ENCODE results near the gene NAPG.
A peak's percentile ranks its signal among the peaks of the same experiment; 100 is the strongest.
"Not testable (repeated sequence)": the region's sequence is repeated elsewhere in the genome, so short reads cannot be mapped to it uniquely, and the experiment has no call there.

NAPG gene

GRCh38 chr18:10515456-10515855, 10.4 kb upstream of the NAPG start:
- DNase-seq, result no peak

DNA sequence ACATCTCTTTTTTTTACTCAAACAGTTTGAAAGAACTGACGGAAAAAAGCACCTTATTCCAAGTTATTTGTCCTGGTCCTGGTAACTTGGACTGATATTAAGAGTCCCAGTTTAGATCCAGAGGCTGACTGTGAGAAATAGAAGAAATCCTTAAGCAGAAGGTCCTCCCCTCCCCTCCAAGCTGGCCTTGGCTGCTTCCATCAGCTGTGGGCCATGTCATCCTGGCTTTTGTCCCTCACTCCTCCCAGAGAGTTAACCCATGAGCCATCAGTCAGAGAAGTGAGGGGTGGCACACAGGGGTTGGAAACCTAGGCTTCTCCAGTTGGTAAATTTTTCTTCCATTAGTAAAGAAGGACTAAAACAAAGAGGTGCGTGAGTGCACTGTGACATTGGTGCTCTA, 9.7 kb upstream of the NAPG start:
- DNase-seq, result no peak

GRCh38 chr18:10518595-10519255, 7.1 kb upstream of the NAPG start:
- no peak for DNase-seq

- no peak for DNase-seq
Measured at GRCh38 chr18:10519366-10519765, 6.5 kb upstream of the NAPG start.

DNA sequence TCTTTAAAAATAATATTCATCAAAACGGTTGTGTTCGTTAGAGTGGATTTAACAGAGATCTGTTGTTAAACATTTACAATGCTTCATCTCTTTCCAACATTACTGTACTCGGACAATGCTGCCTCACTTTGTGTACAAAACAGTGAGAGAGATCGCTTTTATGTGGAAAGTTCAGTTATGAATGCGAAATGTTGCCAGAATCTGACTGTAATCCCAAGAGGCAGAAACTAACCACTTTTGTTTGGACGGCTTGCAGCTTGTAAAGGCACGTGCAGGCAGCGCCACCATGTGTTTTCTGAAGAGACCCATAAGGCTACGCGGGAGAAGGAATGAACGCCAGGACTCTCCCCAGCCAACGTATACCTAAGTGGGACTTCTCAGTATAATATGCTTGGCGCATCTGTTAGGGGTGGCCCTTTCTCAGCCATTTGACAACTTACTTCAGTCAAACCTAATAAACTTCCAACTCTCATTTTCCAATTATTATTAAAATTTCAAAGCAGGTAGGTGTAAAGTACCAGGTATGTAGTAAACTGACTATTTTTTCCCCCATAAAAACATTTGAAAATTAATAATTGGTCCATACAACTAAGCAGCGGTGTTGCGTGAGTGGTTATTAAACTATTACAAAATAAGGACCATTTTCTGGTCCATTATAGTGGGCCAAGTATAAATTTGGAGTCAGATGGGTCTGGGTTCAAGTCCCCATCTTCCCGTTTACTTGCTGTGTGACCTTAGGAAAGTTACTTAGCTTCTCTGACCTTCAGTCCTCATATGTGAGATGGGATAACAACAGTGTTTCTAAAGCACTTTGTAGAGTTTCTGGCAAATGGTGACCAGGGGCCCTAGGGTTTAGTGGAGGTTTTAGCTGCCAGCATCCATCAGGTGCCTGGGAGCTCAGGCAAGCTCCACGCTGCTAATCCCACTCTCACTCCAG, 5.6 kb upstream of the NAPG start:
- peak; percentile 66 for DNase-seq

GRCh38 chr18:10521566-10521965, 4.3 kb upstream of the NAPG start:
- no peak for DNase-seq

DNA sequence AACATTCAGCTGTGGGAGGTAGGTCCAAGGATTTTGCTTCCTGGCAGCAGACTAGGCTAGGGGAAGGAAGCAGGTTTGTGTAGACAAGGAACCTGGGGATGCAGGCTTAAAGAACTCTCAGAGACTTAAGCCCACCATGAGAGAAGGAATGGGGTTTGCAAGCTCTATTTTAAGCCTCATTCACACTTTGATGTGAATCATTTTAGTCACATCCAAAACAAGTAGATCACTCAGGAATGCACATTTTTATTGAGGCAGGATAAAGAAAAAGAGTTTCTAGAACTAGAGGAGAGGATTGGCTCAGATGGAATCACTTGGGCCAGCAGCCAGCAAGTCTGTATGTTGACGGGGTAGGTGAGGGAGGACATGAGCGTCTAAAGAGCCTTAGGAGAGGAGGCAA, 3.3 kb upstream of the NAPG start:
- no peak for DNase-seq

- DNase-seq, result no peak
Measured at GRCh38 chr18:10523544-10523943, 2.3 kb upstream of the NAPG start.

DNA sequence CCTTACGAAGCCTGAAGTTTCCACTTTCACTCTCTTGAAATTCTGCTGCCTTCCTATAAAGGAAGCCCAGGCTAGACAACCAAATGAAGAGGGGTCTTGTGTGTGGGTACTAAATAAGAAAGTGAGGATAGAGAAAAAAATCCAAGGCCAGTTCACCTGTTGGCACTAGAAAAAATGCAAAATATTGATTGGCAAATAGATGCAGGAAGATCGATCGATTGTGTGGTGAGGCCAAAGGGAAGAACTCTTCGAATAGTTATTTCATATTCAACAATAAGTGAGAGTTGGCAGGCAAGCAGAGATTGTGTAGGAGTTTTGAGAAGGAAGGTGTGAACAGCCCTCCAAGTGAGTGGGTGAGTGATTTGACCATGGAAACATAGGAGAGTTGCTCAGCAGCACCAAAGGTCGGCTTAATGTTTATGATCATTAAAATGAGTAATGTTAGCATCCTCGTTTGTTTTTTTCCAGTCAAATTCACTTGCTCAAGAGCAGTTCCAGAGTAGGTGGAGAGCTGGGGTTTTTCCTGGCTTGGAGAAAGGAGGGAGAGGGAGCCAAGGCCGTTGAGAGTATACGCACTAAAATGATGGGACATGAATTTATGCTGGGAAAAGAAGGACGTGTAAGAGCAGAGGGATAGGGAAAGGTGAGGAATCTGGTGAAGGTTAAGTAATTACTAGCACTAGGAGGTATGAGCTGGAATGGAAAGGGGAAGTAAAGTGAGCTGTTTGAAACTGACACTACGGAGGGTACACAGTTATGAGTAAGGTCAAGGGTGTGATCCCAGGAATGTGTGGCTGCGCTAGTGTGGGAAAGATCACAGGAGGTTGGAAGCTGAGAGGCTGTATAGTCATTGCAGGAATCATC, 1.1 kb upstream of the NAPG start:
- DNase-seq, result no peak

DNA sequence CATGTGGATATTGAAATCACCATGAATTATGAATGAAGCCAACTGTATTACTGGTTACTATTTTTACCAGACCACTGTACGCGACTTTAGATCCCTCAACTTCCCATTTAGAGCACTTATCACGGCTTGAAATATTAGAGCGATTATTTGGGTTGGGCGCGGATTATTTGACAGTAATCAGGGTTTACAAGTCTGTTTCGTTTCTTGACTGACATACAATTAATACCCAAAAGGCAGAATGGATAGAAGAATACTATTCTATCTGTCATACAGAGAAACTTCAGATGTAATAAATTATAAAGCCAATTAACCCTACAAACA, 496 bp upstream of the NAPG start:
- DNase-seq, result no peak

DNA sequence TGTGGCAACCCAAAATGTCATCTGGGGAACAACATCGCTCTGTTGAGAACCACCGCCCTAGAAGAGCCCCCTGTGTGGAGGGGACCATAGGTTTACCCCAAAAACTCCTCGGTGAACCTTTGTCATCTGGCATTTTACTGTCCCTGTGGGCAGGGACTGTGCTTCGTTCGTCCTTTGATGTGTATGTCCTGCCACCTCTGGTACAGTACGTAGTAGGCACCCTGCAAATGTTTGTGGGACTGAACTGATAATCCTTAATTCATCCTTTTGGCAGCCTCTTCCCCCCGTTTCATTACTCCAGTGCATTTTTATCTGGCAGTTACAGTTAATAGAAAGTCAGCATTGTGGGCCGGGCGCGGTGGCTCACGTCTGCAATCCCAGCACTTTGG, 728 bp downstream of the NAPG start:
- DNase-seq, result no peak

DNA sequence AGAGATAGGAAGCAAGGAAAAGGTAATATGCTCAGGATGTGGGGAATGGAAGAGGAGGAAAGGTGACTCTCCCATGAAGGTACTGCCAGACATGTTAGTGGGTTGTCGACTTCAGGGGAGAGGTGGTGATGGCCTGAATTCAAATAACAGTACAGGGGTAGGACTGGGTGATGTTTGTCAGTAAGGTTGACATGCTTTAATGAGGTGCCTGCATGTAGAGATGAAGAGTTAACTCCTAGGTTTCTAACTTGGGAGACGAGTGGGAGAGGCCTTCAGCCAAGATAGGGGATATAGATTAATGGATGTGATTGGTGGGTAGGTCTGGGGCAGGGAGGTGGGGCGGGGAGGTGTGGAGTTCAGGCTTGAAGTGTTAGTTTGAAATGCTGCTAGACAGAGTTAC, 2.6 kb downstream of the NAPG start:
- no peak for DNase-seq

GRCh38 chr18:10530002-10530401, 4.2 kb downstream of the NAPG start:
- no peak for DNase-seq

DNA sequence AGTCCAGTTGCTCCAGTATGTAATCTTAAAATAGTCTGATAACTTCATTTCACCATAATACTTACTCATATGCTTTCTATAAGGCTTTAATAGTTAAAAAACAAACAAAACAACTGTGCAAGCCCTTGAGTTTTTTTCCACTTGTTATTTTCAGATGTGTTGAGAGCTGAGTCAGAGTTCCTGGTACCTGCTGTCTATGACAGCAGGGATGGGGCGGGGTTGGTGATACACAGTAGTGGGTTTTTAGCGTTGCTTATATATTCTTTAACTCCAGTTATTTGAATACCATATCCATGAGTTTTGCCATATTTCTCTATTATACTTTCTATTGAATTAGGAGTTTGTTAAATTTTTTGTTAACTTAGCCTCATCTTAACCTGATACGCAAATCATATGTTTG, 5.0 kb downstream of the NAPG start:
- DNase-seq, result no peak

- no peak for DNase-seq
Measured at GRCh38 chr18:10533111-10533510, 7.3 kb downstream of the NAPG start.

- DNase-seq, result no peak
Measured at GRCh38 chr18:10536280-10536679, 10.5 kb downstream of the NAPG start.

- DNase-seq, result no peak
Measured at GRCh38 chr18:10537765-10538164, 11.9 kb downstream of the NAPG start.

GRCh38 chr18:10539124-10539523, 13.3 kb downstream of the NAPG start:
- DNase-seq, result not testable (repeated sequence)

DNA sequence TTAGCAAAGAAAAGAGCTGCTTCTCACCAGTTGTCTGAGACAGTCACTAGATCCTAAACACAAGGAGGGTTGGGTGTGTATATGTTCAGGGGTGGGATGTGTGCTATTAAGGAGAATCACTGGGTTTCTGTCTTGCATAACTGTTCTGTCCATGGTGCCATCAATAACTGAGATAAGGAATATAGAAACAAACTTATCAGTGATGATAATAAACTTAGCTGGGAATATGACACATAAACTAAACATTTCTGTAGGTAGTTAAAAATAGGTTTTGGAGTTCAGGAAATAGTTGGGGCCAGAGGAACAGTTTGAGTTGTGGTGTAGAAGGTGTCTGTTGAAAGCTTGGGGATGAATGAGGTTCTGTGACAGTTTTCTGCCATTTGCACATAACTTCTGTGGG, 17.4 kb downstream of the NAPG start:
- no peak for DNase-seq

- DNase-seq, result no peak
Measured at GRCh38 chr18:10544093-10544748, 18.4 kb downstream of the NAPG start.

- no peak for DNase-seq
Measured at GRCh38 chr18:10546557-10547300, 20.9 kb downstream of the NAPG start.

GRCh38 chr18:10552226-10552625, 26.4 kb downstream of the NAPG start:
- DNase-seq, result no peak
